HepG2 (cell line): Measurements from ENCODE around the gene SEPHS2. TPM values are rescaled to one million over a fixed set of nuclear protein-coding genes. Genes with fewer than 3 reads are reported as not detected.
A peak's percentile ranks its signal among the peaks of the same experiment; 100 is the strongest.

ENCODE experiments used
- ARID3A ChIP-seq: IDR thresholded peaks from 2 replicates; pipeline ENCODE4 v1.6.1; 2012; ENCODE audit warnings: low read depth, low read length, improper control_type of control experiment
- ATRX ChIP-seq: sonication (generic); formaldehyde crosslinking; IDR thresholded peaks from 2 replicates; pipeline ENCODE4 v1.4.0; 2020; ENCODE audit warnings: missing genetic modification reagents, borderline replicate concordance
- EED ChIP-seq: sonication (generic); formaldehyde crosslinking; IDR thresholded peaks from 2 replicates; pipeline ENCODE4 v1.5.0; 2020; ENCODE audit warnings: mild to moderate bottlenecking, missing genetic modification reagents
- ELF1 ChIP-seq: sonication (generic); formaldehyde crosslinking; IDR thresholded peaks from 2 replicates; pipeline ENCODE4 v1.4.0; 2020; ENCODE audit warnings: missing genetic modification reagents
- GRHL1 ChIP-seq: sonication (generic); formaldehyde crosslinking; conservative IDR thresholded peaks from 2 replicates; pipeline ENCODE4 v1.8.0; 2022; ENCODE audit warnings: missing genetic modification reagents
- IRF2 ChIP-seq: IDR thresholded peaks from 2 replicates; pipeline ENCODE4 v1.6.1; 2018; ENCODE audit warnings: missing genetic modification reagents, missing compliant biosample characterization
- MAZ ChIP-seq, 2 experiments: sonication (generic) in 1 of 2; formaldehyde crosslinking in 1 of 2; IDR thresholded peaks; 2 replicates each; pipeline versions ENCODE4 v1.5.0 to v1.6.1; 2012 to 2020; ENCODE audit warnings: low read depth in 2 of 2, mild to moderate bottlenecking in 2 of 2, borderline replicate concordance in 1 of 2, improper control_type of control experiment in 1 of 2, low read length in 1 of 2, missing genetic modification reagents in 1 of 2, moderate library complexity in 1 of 2
- NBN ChIP-seq: fragments of 450-650 bp; conservative IDR thresholded peaks from 2 replicates; pipeline ENCODE4 v1.6.1; 2017
- NFATC3 ChIP-seq: sonication (generic); formaldehyde crosslinking; IDR thresholded peaks from 2 replicates; pipeline ENCODE4 v1.5.1; 2020; ENCODE audit warnings: mild to moderate bottlenecking, missing genetic modification reagents
- NFE2L1 ChIP-seq: sonication (generic); formaldehyde crosslinking; IDR thresholded peaks from 2 replicates; pipeline ENCODE4 v1.4.0; 2020; ENCODE audit warnings: missing genetic modification reagents, mild to moderate bottlenecking, borderline replicate concordance
- PREB ChIP-seq: sonication (generic); formaldehyde crosslinking; IDR thresholded peaks from 2 replicates; pipeline ENCODE4 v1.4.0; 2020; ENCODE audit warnings: missing genetic modification reagents
- RCOR2 ChIP-seq: IDR thresholded peaks from 2 replicates; pipeline ENCODE4 v1.6.1; 2016; ENCODE audit warnings: missing biosample characterization, missing genetic modification reagents
- TFE3 ChIP-seq: IDR thresholded peaks from 2 replicates; pipeline ENCODE4 v1.6.1; 2016
- U2AF1 ChIP-seq: fragments of 200-400 bp; formaldehyde crosslinking; optimal IDR thresholded peaks from 2 replicates; pipeline ENCODE3; 2017; ENCODE audit warnings: mild to moderate bottlenecking, low read depth, low read length
- ZBTB20 ChIP-seq: sonication (generic); formaldehyde crosslinking; IDR thresholded peaks from 2 replicates; pipeline ENCODE4 v1.8.1; 2023; ENCODE audit warnings: missing genetic modification reagents, low read depth, mild to moderate bottlenecking, borderline replicate concordance
- ZEB1 ChIP-seq: IDR thresholded peaks from 2 replicates; pipeline ENCODE4 v1.6.1; 2012; ENCODE audit warnings: mild to moderate bottlenecking, low read depth, inconsistent platforms; ENCODE audit not compliant: insufficient replicate concordance
- ZKSCAN8 ChIP-seq: IDR thresholded peaks from 2 replicates; pipeline ENCODE4 v1.6.1; 2016; ENCODE audit warnings: borderline replicate concordance, missing genetic modification reagents, missing compliant biosample characterization
- ZNF24 ChIP-seq: fragments of 450-650 bp; IDR thresholded peaks from 2 replicates; pipeline ENCODE4 v1.6.1; 2017; ENCODE audit warnings: antibody characterized with exemption, mild to moderate bottlenecking
- ZNF329 ChIP-seq: sonication (generic); formaldehyde crosslinking; IDR thresholded peaks from 2 replicates; pipeline ENCODE4 v1.9.0; 2021; ENCODE audit warnings: low read depth, mild to moderate bottlenecking, missing genetic modification reagents
- ZNF513 ChIP-seq: sonication (generic); formaldehyde crosslinking; conservative IDR thresholded peaks from 2 replicates; pipeline ENCODE4 v1.5.0; 2020; ENCODE audit warnings: missing genetic modification reagents
- ZNF672 ChIP-seq: sonication (generic); formaldehyde crosslinking; IDR thresholded peaks from 2 replicates; pipeline ENCODE4 v1.8.1; 2022; ENCODE audit warnings: missing genetic modification reagents
- ZNF737 ChIP-seq: sonication (generic); formaldehyde crosslinking; IDR thresholded peaks from 2 replicates; pipeline ENCODE4 v1.5.0; 2020; ENCODE audit warnings: missing genetic modification reagents, mild to moderate bottlenecking, borderline replicate concordance
- polyA plus RNA-seq, 8 experiments: library from polyadenylated mRNA; depleted of rRNA in 3 of 8; stranded (reverse) in 7 of 8; unstranded in 1 of 8; fragments of >200 nt; fragmentation: Illumina TruSeq in 4 of 8; extraction: Trizol in 4 of 8; gene quantifications; 2 replicates each; pipeline versions ENCODE4 v1.2.1 to v1.2.3, GENCODE V29; 2011 to 2016; ENCODE audit warnings: low read depth in 4 of 8, missing spikeins in 1 of 8, mixed read lengths in 1 of 8; ENCODE audit not compliant: insufficient read depth in 1 of 8
- total RNA-seq, 5 experiments: library from RNA; depleted of rRNA; stranded (reverse); fragments of >200 nt; fragmentation: Illumina TruSeq; extraction: Trizol; gene quantifications; 2 replicates each; pipeline ENCODE4 v1.2.3, GENCODE V29; 2016; ENCODE audit warnings: low read depth in 1 of 5

Gene SEPHS2
- total and polyA plus RNA-seq, 2 of the 13 experiments (the other 11 are each of a cell fraction or from before 2014, with no cell fraction given): 20.7 to 127 TPM

- TF ChIP-seq GRHL1 (CRISPR knock-in tag) (no peak), ZNF737 (CRISPR knock-in tag) (peak; percentile 64; the same call in 1 of the 2 replicates), NBN (no peak), ZEB1 (peak; percentile 93), IRF2 (CRISPR knock-in tag) (peak; percentile 93), MAZ (IDR thresholded peaks at IDR 0.05; ENCODE audit: borderline replicate concordance, low read depth, low read length) (peak; percentile 78; the same call in 1 of the 2 replicates), MAZ (CRISPR knock-in tag; IDR thresholded peaks at IDR 0.05; ENCODE audit: low read depth) (peak; percentile 98), ZBTB20 (CRISPR knock-in tag) (peak; percentile 68; the same call in 1 of the 2 replicates), ZKSCAN8 (CRISPR knock-in tag) (peak; percentile 73), NFATC3 (CRISPR knock-in tag) (no peak), RCOR2 (CRISPR knock-in tag) (peak; percentile 49; the same call in 1 of the 2 replicates), ARID3A (no peak), ZNF513 (CRISPR knock-in tag) (no peak), TFE3 (CRISPR knock-in tag) (peak; percentile 77), ZNF672 (CRISPR knock-in tag) (no peak), EED (CRISPR knock-in tag) (peak; percentile 45; the same call in 1 of the 2 replicates), U2AF1 (no peak), ATRX (CRISPR knock-in tag) (no peak), ZNF24 (peak; percentile 69; the same call in 1 of the 2 replicates), PREB (no peak), ELF1 (CRISPR knock-in tag) (peak; percentile 86), NFE2L1 (CRISPR knock-in tag) (no peak; the same call in 1 of the 2 replicates), ZNF329 (CRISPR knock-in tag) (no peak)
Observed at GRCh38 chr16:30429678-30430427, 15.8 kb downstream of the SEPHS2 start, which contains the start of gene DCTPP1 (continued).
